ENCODE data around the gene ADIPOR2.

ADIPOR2 gene

GRCh38 chr12:1820191-1820895 lies 129.5 kb downstream of the ADIPOR2 start, which contains the start of gene LRTM2:
Gene LRTM2, plus strand, starts transcription at chr12:1820565. Its CDS starts 7,584 bp downstream, at chr12:1828149.
- H3K4me3 ChIP-seq (ENCODE audit: low read length) = no peak within 1 kb of the TSS
- TF ChIP-seq CTCF (conservative IDR thresholded peaks at IDR 0.05; ENCODE audit: low read length) = no peak
- DNase-seq (ENCODE audit: low read depth) = no peak

- DNase-seq (ENCODE audit: low read depth) = no peak
- no peak for TF ChIP-seq CTCF (conservative IDR thresholded peaks at IDR 0.05; ENCODE audit: low read length)
These were observed 130.0 kb downstream of the ADIPOR2 start for GRCh38 chr12:1820896-1821291.

GRCh38 chr12:1821805-1822204 lies 130.9 kb downstream of the ADIPOR2 start:
- H3K4me3 ChIP-seq (ENCODE audit: low read length) = no peak overlapping the region
- TF ChIP-seq CTCF (conservative IDR thresholded peaks at IDR 0.05; ENCODE audit: low read length) = no peak
- DNase-seq (ENCODE audit: low read depth) = no peak

More at GRCh38 chr12:1820896-1821291, 130.0 kb downstream of the ADIPOR2 start:
- H3K4me3 ChIP-seq (ENCODE audit: low read length) = no peak overlapping the region

- DNase-seq (ENCODE audit: low read depth) = no peak
- no peak overlapping the region for H3K4me3 ChIP-seq (ENCODE audit: low read length)
- TF ChIP-seq CTCF (conservative IDR thresholded peaks at IDR 0.05; ENCODE audit: low read length) = no peak
These were observed 131.8 kb downstream of the ADIPOR2 start for GRCh38 chr12:1822699-1823098.

- DNase-seq (ENCODE audit: low read depth) = no peak
- no peak for TF ChIP-seq CTCF (conservative IDR thresholded peaks at IDR 0.05; ENCODE audit: low read length)
- H3K4me3 ChIP-seq (ENCODE audit: low read length) = no peak overlapping the region
These were observed 132.4 kb downstream of the ADIPOR2 start for GRCh38 chr12:1823237-1823636.

GRCh38 chr12:1825382-1826102 lies 134.7 kb downstream of the ADIPOR2 start:
- H3K4me3 ChIP-seq (ENCODE audit: low read length) = no peak overlapping the region
- DNase-seq (ENCODE audit: low read depth) = no peak
- no peak for TF ChIP-seq CTCF (conservative IDR thresholded peaks at IDR 0.05; ENCODE audit: low read length)

GRCh38 chr12:1826401-1826800 lies 135.5 kb downstream of the ADIPOR2 start:
- DNase-seq (ENCODE audit: low read depth) = no peak
- H3K4me3 ChIP-seq (ENCODE audit: low read length) = no peak overlapping the region
- TF ChIP-seq CTCF (conservative IDR thresholded peaks at IDR 0.05; ENCODE audit: low read length) = no peak
